GM12892 (cell line): ENCODE measurements around the gene PPP1R9A.

ENCODE experiments used
- POLR2A ChIP-seq: IDR thresholded peaks from 2 replicates; pipeline ENCODE4 v1.6.1; 2011; ENCODE audit warnings: low read depth, low read length, control low read depth
- POLR2AphosphoS5 ChIP-seq: IDR thresholded peaks from 2 replicates; pipeline ENCODE4 v1.6.1; 2011; ENCODE audit warnings: low read depth, low read length, control low read depth
- TAF1 ChIP-seq: IDR thresholded peaks from 2 replicates; pipeline ENCODE4 v1.6.1; 2011; ENCODE audit warnings: low read depth, mild to moderate bottlenecking, control low read depth, low read length, borderline replicate concordance

- TF ChIP-seq POLR2A = no peak
- TF ChIP-seq POLR2AphosphoS5 = no peak
- no peak for TF ChIP-seq TAF1
These were observed 415.0 kb downstream of the PPP1R9A start for GRCh38 chr7:95322396-95322795.
